ENCODE data around the gene MCRS1. TPM values are rescaled to one million over a fixed set of nuclear protein-coding genes. Genes with fewer than 3 reads are reported as not detected.

MCRS1 gene
- total RNA-seq, 1 experiment from 2014 or later: 103 TPM

GRCh38 chr12:49552425-49552824 is 15.5 kb downstream of the MCRS1 start:
- Histone ChIP-seq H3K27me3 (ENCODE audit: insufficient read depth, low read length) (peaks cover 5% of the 10 kb centered on the region; the same call in 1 of the 2 replicates), H3T11ph (ENCODE audit: low read length) (no peak overlapping the region), H3K9ac (ENCODE audit: extremely low read depth, insufficient read length, low read length) (no peak overlapping the region), H2BK15ac (ENCODE audit: low read depth, low read length) (no peak overlapping the region), H3K4me2 (ENCODE audit: insufficient read depth, insufficient read length, low read length) (no peak overlapping the region), H3K4me1 (ENCODE audit: insufficient read depth, low read length) (no peaks in the 10 kb centered on the region), H2BK12ac (ENCODE audit: insufficient read length, low read depth, low read length) (no peak overlapping the region), H3K23ac (ENCODE audit: insufficient read length, low read depth, low read length) (no peak overlapping the region), H3K27ac (ENCODE audit: insufficient read length, low read depth, low read length) (no peak overlapping the region), H3K18ac (ENCODE audit: insufficient read length, low read depth, low read length) (no peak overlapping the region), H4K20me1 (ENCODE audit: control insufficient read depth, insufficient read depth, insufficient read length) (no peaks in the 10 kb centered on the region), H2BK20ac (ENCODE audit: low read depth, low read length, poor library complexity, severe bottlenecking) (no peak overlapping the region), H4K8ac (replicated peaks; ENCODE audit: insufficient read length, low read depth, low read length) (no peak overlapping the region), H3K56ac (ENCODE audit: insufficient read length, low read depth, low read length) (no peak overlapping the region), H2AK5ac (ENCODE audit: insufficient read length, low read length) (no peak overlapping the region), H3K23me2 (ENCODE audit: insufficient read length, low read depth, low read length, poor library complexity, severe bottlenecking) (peaks cover 7% of the 10 kb centered on the region), H4K91ac (ENCODE audit: insufficient read length, low read depth, low read length) (no peak overlapping the region), H3K79me1 (ENCODE audit: insufficient read depth, low read depth, low read length, poor library complexity, severe bottlenecking) (no peaks in the 10 kb centered on the region), H3K4ac (ENCODE audit: low read depth, low read length) (no peak overlapping the region), H2BK120ac (ENCODE audit: low read depth, low read length, poor library complexity, severe bottlenecking) (no peak overlapping the region), H3K14ac (ENCODE audit: insufficient read depth, low read length) (no peak overlapping the region), H3K9me3 (ENCODE audit: control insufficient read depth, low read depth, low read length) (no peaks in the 10 kb centered on the region), H2BK5ac (ENCODE audit: insufficient read length, low read length) (no peak overlapping the region), H4K5ac (ENCODE audit: insufficient read length, low read depth, low read length) (no peak overlapping the region), H2AFZ (ENCODE audit: low read length) (no peak overlapping the region), H3K79me2 (ENCODE audit: insufficient read depth, low read length) (no peaks in the 10 kb centered on the region)
- no peak for DNase-seq
- Mint-ChIP-seq H3K27ac (no peak overlapping the region), H3K4me3 (no peak overlapping the region), H3K27me3 (ENCODE audit: low read depth) (peaks cover 48% of the 10 kb centered on the region), H3K36me3 (ENCODE audit: insufficient read depth in 1 of 3, low read depth in 3 of 3) (peaks cover 0 to 11% (median 10%) of the 10 kb centered on the region in 3 experiments; a peak in 4 of 7 replicates), H3K4me1 (peaks cover 0 to 17% of the 10 kb centered on the region in 2 experiments; a peak in 2 of 4 replicates), H3K9me3 (no peaks in the 10 kb centered on the region; a peak in 1 of 5 replicates)
- no CpG with 5 or more reads among the region's 9 CpGs for WGBS (ENCODE audit: extremely low coverage, insufficient read length, low lambda C conversion rate)
- TF ChIP-seq, protein P1, sequence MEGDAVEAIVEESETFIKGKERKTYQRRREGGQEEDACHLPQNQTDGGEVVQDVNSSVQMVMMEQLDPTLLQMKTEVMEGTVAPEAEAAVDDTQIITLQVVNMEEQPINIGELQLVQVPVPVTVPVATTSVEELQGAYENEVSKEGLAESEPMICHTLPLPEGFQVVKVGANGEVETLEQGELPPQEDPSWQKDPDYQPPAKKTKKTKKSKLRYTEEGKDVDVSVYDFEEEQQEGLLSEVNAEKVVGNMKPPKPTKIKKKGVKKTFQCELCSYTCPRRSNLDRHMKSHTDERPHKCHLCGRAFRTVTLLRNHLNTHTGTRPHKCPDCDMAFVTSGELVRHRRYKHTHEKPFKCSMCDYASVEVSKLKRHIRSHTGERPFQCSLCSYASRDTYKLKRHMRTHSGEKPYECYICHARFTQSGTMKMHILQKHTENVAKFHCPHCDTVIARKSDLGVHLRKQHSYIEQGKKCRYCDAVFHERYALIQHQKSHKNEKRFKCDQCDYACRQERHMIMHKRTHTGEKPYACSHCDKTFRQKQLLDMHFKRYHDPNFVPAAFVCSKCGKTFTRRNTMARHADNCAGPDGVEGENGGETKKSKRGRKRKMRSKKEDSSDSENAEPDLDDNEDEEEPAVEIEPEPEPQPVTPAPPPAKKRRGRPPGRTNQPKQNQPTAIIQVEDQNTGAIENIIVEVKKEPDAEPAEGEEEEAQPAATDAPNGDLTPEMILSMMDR (conservative IDR thresholded peaks at IDR 0.05): no peak

Measured in H9 (cell line).